ENCODE measurements around the gene EAPP. TPM values are rescaled to one million over a fixed set of nuclear protein-coding genes. Genes with fewer than 3 reads are reported as not detected.

EAPP gene
- total and polyA plus RNA-seq, 10 of the 15 experiments (the other 5 are each of a cell fraction or from before 2014, with no cell fraction given), result 23.5 to 94.6 (median 44.7) TPM

GRCh38 chr14:34475163-34475562 is 64.3 kb downstream of the EAPP start:
- Histone ChIP-seq H3K4me3 (no peak overlapping the region), H3K4me2 (ENCODE audit: control insufficient read depth, insufficient read depth) (no peak overlapping the region), H4K20me1 (ENCODE audit: control insufficient read depth, insufficient read depth) (no peaks in the 10 kb centered on the region), H3K79me2 (ENCODE audit: control insufficient read depth, insufficient read depth, low read length) (no peaks in the 10 kb centered on the region), H3K9ac (ENCODE audit: control insufficient read depth, insufficient read depth, low read length) (no peak overlapping the region), H3K9me3 (replicated peaks; ENCODE audit: control insufficient read depth, insufficient read depth, low read length) (no peaks in the 10 kb centered on the region), H3K4me1 (ENCODE audit: control insufficient read depth, insufficient read depth, low read length) (no peaks in the 10 kb centered on the region), H2AFZ (ENCODE audit: control insufficient read depth, low read depth, low read length) (no peak overlapping the region), H3K27me3 (replicated peaks in 1 of 2; ENCODE audit: control insufficient read depth in 2 of 2, insufficient read depth in 2 of 2, low read length in 1 of 2) (no peaks in the 10 kb centered on the region; a peak in 1 of 4 replicates), H3K36me3 (ENCODE audit: control insufficient read depth in 2 of 2, insufficient read depth in 2 of 2, low read length in 1 of 2) (no peaks in the 10 kb centered on the region), H3K27ac (ENCODE audit: control insufficient read depth, insufficient read depth) (no peak overlapping the region)
- no TSS peak for BruUV-seq (replicated peaks)
- ChIA-PET RAD21 (ENCODE audit: unreplicated experiment) (no interaction called here), SMC1A (ENCODE audit: uncharacterized antibody, unreplicated experiment) (interaction anchor here (0.6 to 0.7 kb wide), 2 partner anchors 7 to 969 kb away, joined by 3 read pairs; no protein-coding TSS in a partner anchor), POLR2A (interaction anchor here (0.7 kb wide), 1 partner anchor 205 kb away, joined by 3 read pairs; no protein-coding TSS in a partner anchor), CTCF (no interaction called here)
- in situ Hi-C loops (cut with MboI) (no loop called here), intact Hi-C loops (cut with micrococcal nuclease; ENCODE audit: unreplicated experiment) (no loop called here)
- TF ChIP-seq ZNF207 (IDR thresholded peaks at IDR 0.05; ENCODE audit: borderline replicate concordance) (no peak), YY1 (IDR thresholded peaks at IDR 0.05; ENCODE audit: low read depth, low read length) (no peak), CTCF (IDR thresholded peaks at IDR 0.05 in 2 of 3, conservative IDR thresholded peaks at IDR 0.05 in 1 of 3; ENCODE audit: control insufficient read depth in 2 of 3, extremely low read depth in 1 of 3, insufficient read depth in 1 of 3, low read depth in 3 of 3, low read length in 3 of 3) (no peak), ZNF274 (IDR thresholded peaks at IDR 0.05; ENCODE audit: insufficient read depth, insufficient read length) (no peak), MTA3 (IDR thresholded peaks at IDR 0.05; ENCODE audit: borderline replicate concordance, low read length) (no peak), ZNF24 (IDR thresholded peaks at IDR 0.05) (no peak), MEF2B (IDR thresholded peaks at IDR 0.05; ENCODE audit: partially characterized antibody, poor library complexity, severe bottlenecking) (no peak), ATF3 (IDR thresholded peaks at IDR 0.05; ENCODE audit: borderline replicate concordance, extremely low read depth, low read depth, low read length) (no peak), TCF12 (IDR thresholded peaks at IDR 0.05; ENCODE audit: low read depth, low read length) (no peak), SIN3A (IDR thresholded peaks at IDR 0.05; ENCODE audit: low read depth, low read length) (no peak), DPF2 (IDR thresholded peaks at IDR 0.05) (no peak), USF2 (IDR thresholded peaks at IDR 0.05; ENCODE audit: borderline replicate concordance, low read depth, low read length) (no peak)
- ATAC-seq (no peak), FAIRE-seq (no peak), DNase-seq (ENCODE audit: low read depth, low spot score) (no peak)
- WGBS (ENCODE audit: insufficient coverage, insufficient replicate concordance, low lambda C conversion rate, missing lambda C conversion rate), result 33% methylated on average over 1 of the region's 6 CpGs
